K562 (cell line): ENCODE results near the gene NCAPD2. TPM values are rescaled to one million over a fixed set of nuclear protein-coding genes. Genes with fewer than 3 reads are reported as not detected.

Source experiments
- ATAC-seq: fragments of 200-7000 bp; cut with Tn5 transposase; 3 replicates; pipeline ENCODE4 v1.9.1; 2020; ENCODE audit warnings: moderate library complexity
- BruUV-seq: library from RNA; stranded (reverse); fragments of 400-500 nt; replicated peaks from 2 replicates; lab custom pipeline; 2021; lab: Mats Ljungman, UMichigan
- CTCF ChIA-PET: fragments of 300-600 bp; formaldehyde crosslinking; extraction: SDS; loops from one replicate; lab custom pipeline; 2021; ENCODE audit warnings: low intra/inter-chr PET ratio; lab: Yijun Ruan, JAX
- POLR2A ChIA-PET: fragments of 300-600, 350-650 bp; sonication (Branson Sonifier 250); formaldehyde crosslinking; extraction: SDS; loops from one replicate; lab custom pipeline; 2021; ENCODE audit warnings: antibody characterized with exemption, inconsistent platforms; lab: Yijun Ruan, JAX
- DNase-seq, 4 experiments: peaks; one replicate each; pipeline versions ENCODE4 v3.0.0 to v3.0.0-alpha.2; 2011 to 2018; ENCODE audit warnings: low spot score in 3 of 4, mixed read lengths in 3 of 4; ENCODE audit errors: extremely low read depth in 1 of 4
- FAIRE-seq: peaks from 2 replicates; lab custom pipeline; 2011; peaks lifted over from hg19 to GRCh38; lab: Jason Lieb, UNC
- H2AFZ ChIP-seq: 2 replicates; pipeline ENCODE4 v1.6.0; 2011; ENCODE audit warnings: low read depth, low read length, control low read depth, inconsistent platforms
- H3K27ac ChIP-seq: fragments of 200-600 bp; 3 replicates; pipeline ENCODE4 v1.8.0; 2011; ENCODE audit warnings: low read depth, mild to moderate bottlenecking, control low read depth, inconsistent platforms, low read length, moderate library complexity, mixed read lengths; ENCODE audit errors: extremely low read depth
- H3K27me3 ChIP-seq, 2 experiments: fragments of 300-600 bp in 1 of 2; 2 replicates in 1 of 2; 3 replicates in 1 of 2; pipeline versions ENCODE4 v1.6.0 to v1.8.0; 2011; ENCODE audit warnings: inconsistent platforms in 2 of 2, low read length in 2 of 2, mild to moderate bottlenecking in 1 of 2, mixed read lengths in 1 of 2, moderate library complexity in 1 of 2; ENCODE audit not compliant: control insufficient read depth in 2 of 2, insufficient read depth in 2 of 2
- H3K36me3 ChIP-seq: fragments of 300-600 bp; 3 replicates; pipeline ENCODE4 v1.8.0; 2011; ENCODE audit warnings: mild to moderate bottlenecking, low read length, inconsistent platforms; ENCODE audit not compliant: control insufficient read depth, insufficient read depth
- H3K4me1 ChIP-seq, 2 experiments: fragments of 200-600 bp in 1 of 2; replicated peaks in 1 of 2; 2 replicates in 1 of 2; 3 replicates in 1 of 2; pipeline versions ENCODE4 v1.5.1 to v1.8.0; 2011; ENCODE audit warnings: inconsistent platforms in 2 of 2, low read length in 2 of 2, mild to moderate bottlenecking in 1 of 2, mixed read lengths in 1 of 2, moderate library complexity in 1 of 2; ENCODE audit not compliant: control insufficient read depth in 2 of 2, insufficient read depth in 2 of 2
- H3K4me2 ChIP-seq: 2 replicates; pipeline ENCODE4 v1.6.1; 2011; ENCODE audit warnings: low read length, control low read depth, inconsistent platforms, mixed read lengths; ENCODE audit not compliant: insufficient read depth
- H3K4me3 ChIP-seq: fragments of 200-600 bp; sonication (generic), shearing (Covaris generic); 2 replicates; pipeline ENCODE4 v1.5.1; 2016; ENCODE audit warnings: control low read depth, inconsistent platforms
- H3K79me2 ChIP-seq: fragments of 200-600 bp; 3 replicates; pipeline ENCODE4 v1.8.0; 2011; ENCODE audit warnings: low read length, inconsistent platforms; ENCODE audit not compliant: control insufficient read depth, insufficient read depth
- H3K9ac ChIP-seq, 2 experiments: 2 replicates each; pipeline versions ENCODE4 v1.6.0 to v1.6.1; 2011; ENCODE audit warnings: low read depth in 2 of 2, low read length in 2 of 2, control low read depth in 1 of 2, inconsistent platforms in 1 of 2, mild to moderate bottlenecking in 1 of 2, mixed read lengths in 1 of 2; ENCODE audit not compliant: insufficient read depth in 1 of 2
- H3K9me1 ChIP-seq: one replicate; pipeline ENCODE4 v1.6.0; 2011; ENCODE audit warnings: inconsistent platforms, mild to moderate bottlenecking, low read length, moderate library complexity; ENCODE audit not compliant: control insufficient read depth, insufficient read depth
- H3K9me3 ChIP-seq: replicated peaks from 2 replicates; pipeline ENCODE4 v1.5.1; 2011; ENCODE audit warnings: low read depth, low read length, inconsistent platforms; ENCODE audit not compliant: control insufficient read depth, insufficient read depth
- H4K20me1 ChIP-seq: replicated peaks from 2 replicates; pipeline ENCODE4 v1.6.1; 2011; ENCODE audit warnings: low read length, inconsistent platforms, mixed read lengths; ENCODE audit not compliant: control insufficient read depth, insufficient read depth
- ESRRB ChIP-seq: fragments of 250-450 bp; sonication (Bioruptor Pico); IDR thresholded peaks from 2 replicates; pipeline ENCODE4 v1.5.0; 2020; ENCODE audit warnings: mild to moderate bottlenecking, moderate library complexity, borderline replicate concordance
- MAZ ChIP-seq, 2 experiments: fragments of 450-650 bp in 1 of 2; sonication (generic) in 1 of 2; formaldehyde crosslinking; IDR thresholded peaks in 1 of 2; conservative IDR thresholded peaks in 1 of 2; 2 replicates each; pipeline versions ENCODE4 v1.4.0 to v1.5.0; 2020; ENCODE audit warnings: mild to moderate bottlenecking in 1 of 2, missing genetic modification reagents in 1 of 2
- MEIS2 ChIP-seq: fragments of 450-650 bp; IDR thresholded peaks from 2 replicates; pipeline ENCODE4 v1.6.1; 2014; ENCODE audit warnings: mild to moderate bottlenecking; ENCODE audit not compliant: partially characterized antibody
- MIER1 ChIP-seq: fragments of 450-650 bp; IDR thresholded peaks from 2 replicates; pipeline ENCODE4 v1.6.1; 2016; ENCODE audit warnings: antibody characterized with exemption, mild to moderate bottlenecking, low read depth
- NEUROD1 ChIP-seq: fragments of 150-350 bp; IDR thresholded peaks from 2 replicates; pipeline ENCODE4 v1.6.1; 2014; ENCODE audit warnings: borderline replicate concordance, low read length, low read depth; ENCODE audit not compliant: partially characterized antibody
- TCF7 ChIP-seq: sonication (generic); IDR thresholded peaks from 2 replicates; pipeline ENCODE4 v1.6.1; 2016; ENCODE audit warnings: antibody characterized with exemption, borderline replicate concordance
- TCF7L2 ChIP-seq: fragments of 150-350 bp; IDR thresholded peaks from 2 replicates; pipeline ENCODE4 v1.6.1; 2016; ENCODE audit warnings: low read depth, mild to moderate bottlenecking, low read length, moderate library complexity
- ZC3H8 ChIP-seq: fragments of 450-650 bp; IDR thresholded peaks from 2 replicates; pipeline ENCODE4 v1.6.1; 2017
- ZNF347 ChIP-seq: fragments of 450-650 bp; formaldehyde crosslinking; IDR thresholded peaks from 2 replicates; pipeline ENCODE4 v1.4.0; 2020; ENCODE audit warnings: low read depth, mild to moderate bottlenecking, moderate library complexity
- ZSCAN29 ChIP-seq: fragments of 450-650 bp; IDR thresholded peaks from 2 replicates; pipeline ENCODE4 v1.6.1; 2017
- WGBS: fragments of 100-300 bp; shearing (Covaris generic); methylation state at CpG from one replicate; pipeline ENCODE4 v1.1.6; 2016; ENCODE audit warnings: low coverage, mixed read lengths; ENCODE audit not compliant: insufficient coverage; ENCODE audit errors: missing lambda C conversion rate; 5-methylcytosine and 5-hydroxymethylcytosine counted together
- in situ Hi-C: fragments of 300-500 bp; cut with MboI; formaldehyde crosslinking; loops from 4 replicates; pipeline ENCODE4 v1.15.0; 2018; ENCODE audit warnings: inconsistent platforms, mixed read lengths
- intact Hi-C: fragments of 100-400 bp; cut with micrococcal nuclease; formaldehyde crosslinking; loops from 2 replicates; pipeline ENCODE4 v1.14.2; 2022
- polyA plus RNA-seq, 8 experiments: library from polyadenylated mRNA; depleted of rRNA in 4 of 8; stranded (reverse) in 5 of 8; unstranded in 3 of 8; fragments of >200 nt; fragmentation: Nextera tagmentation in 2 of 8; fragmentation: Illumina TruSeq in 1 of 8; extraction: Ambion mirVana in 2 of 8; extraction: Trizol in 1 of 8; gene quantifications; 2 replicates each; pipeline versions ENCODE4 v1.2.1 to v1.2.3, GENCODE V29; 2011 to 2014; ENCODE audit warnings: inconsistent platforms in 1 of 8, missing spikeins in 1 of 8
- total RNA-seq, 7 experiments: library from RNA; depleted of rRNA in 6 of 7; stranded (reverse); fragments of >200 nt in 6 of 7; fragmentation: Illumina TruSeq in 2 of 7; extraction: Trizol in 2 of 7; gene quantifications; 2 replicates each; pipeline versions ENCODE4 v1.2.1 to v1.2.3, GENCODE V29; 2011 to 2021; ENCODE audit warnings: low replicate concordance in 1 of 7
- TF ChIP-seq, protein P1 (sequence below), 3 experiments: IDR thresholded peaks in 2 of 3; conservative IDR thresholded peaks in 1 of 3; 2 replicates each; pipeline ENCODE4 v1.5.1; 2011 to 2012; ENCODE audit warnings: low read length in 3 of 3, mild to moderate bottlenecking in 3 of 3, control low read depth in 2 of 3, improper control_type of control experiment in 1 of 3, inconsistent platforms in 1 of 3, low read depth in 1 of 3, mixed read lengths in 1 of 3, moderate library complexity in 1 of 3; ENCODE audit not compliant: insufficient read depth in 2 of 3
- TF ChIP-seq, protein P2 (sequence below): IDR thresholded peaks from 2 replicates; pipeline ENCODE4 v1.6.1; 2011; ENCODE audit warnings: borderline replicate concordance, low read depth, mild to moderate bottlenecking, moderate library complexity, low read length; ENCODE audit not compliant: insufficient read depth, poor library complexity, severe bottlenecking
- TF ChIP-seq, protein P3 (sequence below): fragments of 450-650 bp; IDR thresholded peaks from 2 replicates; pipeline ENCODE4 v1.6.1; 2016
- TF ChIP-seq, protein P4 (sequence below): IDR thresholded peaks from 2 replicates; pipeline ENCODE4 v1.6.1; 2014; ENCODE audit warnings: antibody characterized with exemption

Gene NCAPD2
- total and polyA plus RNA-seq, 9 of the 15 experiments (the other 6 are each of a cell fraction or from before 2014, with no cell fraction given), result 16.9 to 93.7 (median 68.3) TPM

DNA sequence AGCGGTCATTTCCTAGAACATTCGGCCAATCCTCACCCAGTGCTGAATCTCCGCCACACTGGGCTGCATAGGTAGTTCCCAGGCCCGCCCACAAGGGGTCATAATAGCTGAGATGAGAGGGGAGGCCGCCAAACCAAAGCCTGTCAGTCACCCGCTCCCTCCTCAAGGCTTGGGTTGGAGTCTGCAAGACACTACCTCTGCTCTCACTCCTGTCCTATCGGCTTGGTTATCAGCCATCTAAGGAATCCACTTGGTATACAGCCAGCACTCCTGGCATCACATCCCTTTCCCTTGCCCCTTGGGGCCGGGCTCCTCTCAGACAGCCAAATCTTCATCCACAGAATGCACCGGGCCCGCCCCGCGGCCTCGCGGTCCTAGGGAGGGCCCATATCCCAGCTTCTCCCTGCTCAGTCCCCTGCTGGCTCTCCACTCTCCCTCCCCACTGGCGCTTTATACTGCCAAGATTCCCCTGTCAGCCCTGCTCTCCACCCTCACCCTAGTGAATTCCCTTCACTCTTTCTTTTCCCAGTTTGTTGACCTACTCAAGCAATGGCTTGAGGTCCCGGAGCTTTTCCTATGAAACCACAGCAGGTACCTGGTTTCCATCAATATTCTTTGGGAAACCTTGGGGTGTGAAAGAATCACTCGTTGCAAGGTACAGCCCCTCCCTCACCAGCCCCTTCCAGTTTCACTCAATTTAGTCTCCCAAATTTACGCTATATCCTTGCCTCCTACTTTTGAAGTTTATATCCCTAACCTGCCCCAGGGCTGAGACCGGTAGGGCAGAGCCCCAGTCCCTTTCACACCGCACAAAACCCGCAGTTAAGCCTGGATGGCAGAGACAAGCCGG is 60.5 kb downstream of the NCAPD2 start:
- Histone ChIP-seq H3K4me2 (no peak overlapping the region), H3K4me1 (peaks cover 2 to 36% of the 10 kb centered on the region in 2 experiments; a peak in 4 of 5 replicates)
- peak; percentile 94 for FAIRE-seq
- TF ChIP-seq, protein P1, sequence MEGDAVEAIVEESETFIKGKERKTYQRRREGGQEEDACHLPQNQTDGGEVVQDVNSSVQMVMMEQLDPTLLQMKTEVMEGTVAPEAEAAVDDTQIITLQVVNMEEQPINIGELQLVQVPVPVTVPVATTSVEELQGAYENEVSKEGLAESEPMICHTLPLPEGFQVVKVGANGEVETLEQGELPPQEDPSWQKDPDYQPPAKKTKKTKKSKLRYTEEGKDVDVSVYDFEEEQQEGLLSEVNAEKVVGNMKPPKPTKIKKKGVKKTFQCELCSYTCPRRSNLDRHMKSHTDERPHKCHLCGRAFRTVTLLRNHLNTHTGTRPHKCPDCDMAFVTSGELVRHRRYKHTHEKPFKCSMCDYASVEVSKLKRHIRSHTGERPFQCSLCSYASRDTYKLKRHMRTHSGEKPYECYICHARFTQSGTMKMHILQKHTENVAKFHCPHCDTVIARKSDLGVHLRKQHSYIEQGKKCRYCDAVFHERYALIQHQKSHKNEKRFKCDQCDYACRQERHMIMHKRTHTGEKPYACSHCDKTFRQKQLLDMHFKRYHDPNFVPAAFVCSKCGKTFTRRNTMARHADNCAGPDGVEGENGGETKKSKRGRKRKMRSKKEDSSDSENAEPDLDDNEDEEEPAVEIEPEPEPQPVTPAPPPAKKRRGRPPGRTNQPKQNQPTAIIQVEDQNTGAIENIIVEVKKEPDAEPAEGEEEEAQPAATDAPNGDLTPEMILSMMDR (IDR thresholded peaks at IDR 0.05 in 2 of 3, conservative IDR thresholded peaks at IDR 0.05 in 1 of 3; ENCODE audit: insufficient read depth in 2 of 3, low read depth in 1 of 3, low read length in 3 of 3), result peak; percentile 66 to 77 (median 69)
- TF ChIP-seq, protein P2, sequence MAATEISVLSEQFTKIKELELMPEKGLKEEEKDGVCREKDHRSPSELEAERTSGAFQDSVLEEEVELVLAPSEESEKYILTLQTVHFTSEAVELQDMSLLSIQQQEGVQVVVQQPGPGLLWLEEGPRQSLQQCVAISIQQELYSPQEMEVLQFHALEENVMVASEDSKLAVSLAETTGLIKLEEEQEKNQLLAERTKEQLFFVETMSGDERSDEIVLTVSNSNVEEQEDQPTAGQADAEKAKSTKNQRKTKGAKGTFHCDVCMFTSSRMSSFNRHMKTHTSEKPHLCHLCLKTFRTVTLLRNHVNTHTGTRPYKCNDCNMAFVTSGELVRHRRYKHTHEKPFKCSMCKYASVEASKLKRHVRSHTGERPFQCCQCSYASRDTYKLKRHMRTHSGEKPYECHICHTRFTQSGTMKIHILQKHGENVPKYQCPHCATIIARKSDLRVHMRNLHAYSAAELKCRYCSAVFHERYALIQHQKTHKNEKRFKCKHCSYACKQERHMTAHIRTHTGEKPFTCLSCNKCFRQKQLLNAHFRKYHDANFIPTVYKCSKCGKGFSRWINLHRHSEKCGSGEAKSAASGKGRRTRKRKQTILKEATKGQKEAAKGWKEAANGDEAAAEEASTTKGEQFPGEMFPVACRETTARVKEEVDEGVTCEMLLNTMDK, result peak; percentile 58
- TF ChIP-seq ZNF347 (CRISPR knock-in tag), result no peak
- TF ChIP-seq, protein P3, sequence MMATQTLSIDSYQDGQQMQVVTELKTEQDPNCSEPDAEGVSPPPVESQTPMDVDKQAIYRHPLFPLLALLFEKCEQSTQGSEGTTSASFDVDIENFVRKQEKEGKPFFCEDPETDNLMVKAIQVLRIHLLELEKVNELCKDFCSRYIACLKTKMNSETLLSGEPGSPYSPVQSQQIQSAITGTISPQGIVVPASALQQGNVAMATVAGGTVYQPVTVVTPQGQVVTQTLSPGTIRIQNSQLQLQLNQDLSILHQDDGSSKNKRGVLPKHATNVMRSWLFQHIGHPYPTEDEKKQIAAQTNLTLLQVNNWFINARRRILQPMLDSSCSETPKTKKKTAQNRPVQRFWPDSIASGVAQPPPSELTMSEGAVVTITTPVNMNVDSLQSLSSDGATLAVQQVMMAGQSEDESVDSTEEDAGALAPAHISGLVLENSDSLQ, result peak; percentile 97
- no peak for TF ChIP-seq ZC3H8
- no peak for TF ChIP-seq MIER1
- TF ChIP-seq TCF7, result peak; percentile 71; the same call in 1 of the 2 replicates
- TF ChIP-seq ZSCAN29, result no peak
- TF ChIP-seq, protein P4, sequence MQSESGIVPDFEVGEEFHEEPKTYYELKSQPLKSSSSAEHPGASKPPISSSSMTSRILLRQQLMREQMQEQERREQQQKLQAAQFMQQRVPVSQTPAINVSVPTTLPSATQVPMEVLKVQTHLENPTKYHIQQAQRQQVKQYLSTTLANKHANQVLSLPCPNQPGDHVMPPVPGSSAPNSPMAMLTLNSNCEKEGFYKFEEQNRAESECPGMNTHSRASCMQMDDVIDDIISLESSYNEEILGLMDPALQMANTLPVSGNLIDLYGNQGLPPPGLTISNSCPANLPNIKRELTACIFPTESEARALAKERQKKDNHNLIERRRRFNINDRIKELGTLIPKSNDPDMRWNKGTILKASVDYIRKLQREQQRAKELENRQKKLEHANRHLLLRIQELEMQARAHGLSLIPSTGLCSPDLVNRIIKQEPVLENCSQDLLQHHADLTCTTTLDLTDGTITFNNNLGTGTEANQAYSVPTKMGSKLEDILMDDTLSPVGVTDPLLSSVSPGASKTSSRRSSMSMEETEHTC, result no peak
- no peak for TF ChIP-seq ESRRB
- TF ChIP-seq MEIS2, result peak; percentile 63
- TF ChIP-seq TCF7L2, result 0 out of 2 replicates have a peak, but pooled peaks have one; percentile 56
- 0 out of 4 replicates have a peak, but pooled peaks of 1 of the 2 experiments have one; percentile 37 for TF ChIP-seq MAZ (CRISPR knock-in tag; conservative IDR thresholded peaks at IDR 0.05 in 1 of 2, IDR thresholded peaks at IDR 0.05 in 1 of 2)
- no peak for TF ChIP-seq NEUROD1

More for the DNA sequence above, 60.5 kb downstream of the NCAPD2 start:
- 60% methylated on average over 18 of the region's 22 CpGs for WGBS
- no peaks in the 10 kb centered on the region for H3K9me3 ChIP-seq
- H3K36me3 ChIP-seq, result peaks cover 24% of the 10 kb centered on the region; the same call in 2 of the 3 replicates
- ChIA-PET CTCF (no interaction called here), POLR2A (interaction anchor here (0.5 to 1.1 kb wide), 6 partner anchors 9 to 407 kb away, joined by 3 to 10 read pairs (median 3); no protein-coding TSS in a partner anchor)
- no peak overlapping the region for H3K4me3 ChIP-seq
- H2AFZ ChIP-seq, result 0 out of 2 replicates have a peak overlapping the region, but pooled peaks have one; percentile 25
- H3K27me3 ChIP-seq, result no peaks in the 10 kb centered on the region
- H3K9me1 ChIP-seq, result no peaks in the 10 kb centered on the region
- peak; percentile 63 to 81 (median 73) for DNase-seq
- H3K27ac ChIP-seq, result no peak overlapping the region
- in situ Hi-C loops, result no loop called here
- H3K79me2 ChIP-seq, result no peaks in the 10 kb centered on the region
- no TSS peak for BruUV-seq
- H3K9ac ChIP-seq, result no peak overlapping the region
- peak; percentile 96 for ATAC-seq
- intact Hi-C loops, result loop anchor here (5.0 to 10.0 kb wide), 2 partner anchors 133 to 270 kb away; partner anchors contain the start of genes GPR162, P3H3 and ZNF384
- no peaks in the 10 kb centered on the region for H4K20me1 ChIP-seq
